Stimulated activated naive CD4-positive, alpha-beta T cell (primary cell): ENCODE data around the gene LY9.

Experiments
- DNase-seq, 6 experiments: peaks; one replicate each; lab custom pipeline; 2025; lab: John Stamatoyannopoulos, UW

LY9 gene

GRCh38 chr1:160795951-160796383 is at the start of gene LY9:
TSS of gene LY9 (plus strand) at chr1:160796174. CDS start at chr1:160796188, 14 bp downstream.
- peak; percentile 53 to 97 (median 86) for DNase-seq

- no peak for DNase-seq
These were observed 49.0 kb upstream of the LY9 start for GRCh38 chr1:160746836-160747500.

GRCh38 chr1:160747717-160748116 is 48.3 kb upstream of the LY9 start:
- DNase-seq: no peak

- no peak for DNase-seq
These were observed 47.6 kb upstream of the LY9 start for GRCh38 chr1:160748181-160748877.

- no peak for DNase-seq
These were observed 47.1 kb upstream of the LY9 start for GRCh38 chr1:160748878-160749269.

DNA sequence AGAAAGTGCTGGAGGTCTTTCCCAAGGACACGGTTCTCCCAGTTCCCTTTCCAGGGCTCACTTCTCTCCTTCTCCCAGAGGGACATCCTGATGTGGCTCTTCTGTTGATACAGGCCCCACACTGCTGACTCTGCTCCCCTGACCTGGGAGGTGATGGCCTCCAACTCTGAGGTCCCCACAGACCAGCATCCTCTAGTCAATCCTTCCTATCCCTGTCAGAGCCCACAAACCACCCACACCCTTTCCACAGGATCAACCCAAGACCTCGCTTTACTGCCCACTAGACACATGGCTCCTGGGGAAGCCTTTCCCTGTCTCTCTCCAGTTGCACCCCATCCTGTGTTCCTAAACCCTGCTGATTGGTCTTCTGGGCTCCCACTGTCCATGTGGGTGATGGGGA is 45.4 kb upstream of the LY9 start:
- no peak for DNase-seq

DNA sequence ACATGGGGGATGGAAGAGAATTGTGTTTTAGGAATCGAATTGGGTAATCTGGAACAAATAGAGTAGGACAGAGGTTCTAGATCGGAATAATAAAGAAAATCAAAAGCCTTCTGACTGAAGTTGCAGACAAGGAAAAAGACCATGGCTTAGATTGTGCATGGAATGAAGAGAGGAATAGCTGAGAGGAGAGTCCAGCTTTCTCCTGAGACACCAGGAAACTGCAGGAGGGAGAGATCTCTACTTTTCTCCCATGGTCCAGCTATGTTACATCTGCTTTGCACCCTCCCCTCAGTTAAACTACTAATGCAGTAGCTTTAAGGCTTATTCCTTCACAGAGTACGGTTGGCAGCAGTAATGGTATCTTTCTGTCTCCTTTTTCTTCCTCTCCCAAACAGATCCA is 43.6 kb upstream of the LY9 start:
- DNase-seq: no peak

- DNase-seq: no peak
These were observed 43.0 kb upstream of the LY9 start for GRCh38 chr1:160752924-160753323.

DNA sequence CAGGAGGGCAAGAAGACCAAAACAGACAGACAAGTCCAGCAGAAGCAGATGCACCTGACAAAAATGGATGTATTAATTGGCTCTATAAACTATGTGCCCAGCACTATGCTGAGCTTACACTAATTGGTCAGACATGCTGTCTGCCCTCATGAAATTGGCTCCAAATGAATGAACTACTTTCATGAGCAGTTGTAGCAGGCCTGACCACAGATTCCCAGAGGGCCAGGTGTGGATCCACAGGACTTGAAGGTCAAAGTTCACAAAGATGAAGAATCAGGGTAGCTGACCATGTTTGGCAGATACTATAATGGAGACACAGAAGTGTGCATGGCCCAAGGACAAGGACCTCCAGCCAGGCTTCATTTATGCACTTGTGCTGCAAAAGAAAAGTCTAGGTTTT is 42.4 kb upstream of the LY9 start:
- DNase-seq: no peak

GRCh38 chr1:160755461-160755860 is 40.5 kb upstream of the LY9 start:
- DNase-seq: no peak

- DNase-seq: no peak
These were observed 39.8 kb upstream of the LY9 start for GRCh38 chr1:160755911-160756848.

GRCh38 chr1:160756849-160757201 is 39.1 kb upstream of the LY9 start:
- DNase-seq: no peak

DNA sequence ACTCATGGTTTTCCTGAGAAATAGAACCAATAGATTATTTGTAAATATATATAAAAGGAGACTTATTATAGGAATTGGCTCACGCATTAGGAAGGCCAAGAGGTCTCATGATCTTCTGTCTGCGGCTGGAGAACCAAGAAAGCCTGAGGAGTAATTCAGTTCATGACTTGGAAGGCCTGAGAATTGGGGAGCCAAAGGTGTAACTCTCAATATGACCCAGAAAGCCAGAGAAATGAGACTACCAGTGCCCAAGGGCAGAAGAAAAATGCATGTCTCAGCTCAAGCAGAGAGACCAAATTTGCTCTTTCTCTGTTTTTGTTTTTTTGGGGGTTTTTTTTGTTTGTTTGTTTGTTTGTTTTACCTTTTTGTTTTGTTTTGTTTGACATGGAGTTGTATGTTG is 37.5 kb upstream of the LY9 start:
- no peak for DNase-seq

DNA sequence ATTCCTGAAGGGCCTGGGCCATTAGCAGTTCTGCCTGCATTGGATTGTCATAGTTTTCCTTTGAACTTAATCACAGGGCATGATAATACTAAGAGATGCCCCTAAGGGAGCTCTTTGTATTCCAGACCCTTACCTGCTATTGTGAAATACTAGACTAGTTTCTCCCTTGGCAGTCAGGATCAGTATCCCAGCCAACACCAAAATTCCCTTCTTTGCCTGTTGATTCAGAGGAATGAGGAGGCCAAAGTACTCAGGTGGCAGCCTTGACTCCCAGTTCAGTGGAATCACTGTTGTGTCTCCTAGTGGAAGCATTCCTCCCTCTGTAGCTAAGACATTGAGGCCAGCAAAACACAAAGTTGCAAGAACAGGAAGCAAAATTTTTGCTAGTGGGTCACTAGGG is 36.2 kb upstream of the LY9 start:
- no peak for DNase-seq

GRCh38 chr1:160761046-160761445 is 34.9 kb upstream of the LY9 start:
- DNase-seq: no peak

DNA sequence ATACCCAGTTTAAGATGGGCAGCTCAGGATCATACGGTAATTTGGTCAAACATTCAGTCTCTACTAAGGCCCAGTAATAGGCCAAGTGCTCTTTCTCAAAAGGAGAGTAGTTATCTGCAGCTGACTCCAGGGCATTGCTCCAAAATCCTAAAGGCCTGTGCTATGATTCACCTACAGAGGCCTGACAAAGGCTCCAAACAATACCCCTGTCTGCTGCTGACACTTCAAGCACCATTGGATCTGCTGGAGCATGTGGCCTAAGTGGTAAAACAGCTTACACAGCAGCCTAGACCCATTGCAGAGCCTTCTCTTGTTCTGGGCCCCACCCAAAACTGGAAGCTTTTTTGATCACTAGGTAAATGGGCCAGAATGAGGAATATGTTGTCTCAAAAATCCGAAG is 34.1 kb upstream of the LY9 start:
- no peak for DNase-seq

- DNase-seq: no peak
These were observed 32.0 kb upstream of the LY9 start for GRCh38 chr1:160763993-160764392.

- DNase-seq: peak in 2 of 6 experiments; percentile 9 to 30
These were observed 28.3 kb upstream of the LY9 start for GRCh38 chr1:160767395-160768294.

- DNase-seq: peak; percentile 64 to 86 (median 76)
These were observed 27.7 kb upstream of the LY9 start for GRCh38 chr1:160768295-160768657.

DNA sequence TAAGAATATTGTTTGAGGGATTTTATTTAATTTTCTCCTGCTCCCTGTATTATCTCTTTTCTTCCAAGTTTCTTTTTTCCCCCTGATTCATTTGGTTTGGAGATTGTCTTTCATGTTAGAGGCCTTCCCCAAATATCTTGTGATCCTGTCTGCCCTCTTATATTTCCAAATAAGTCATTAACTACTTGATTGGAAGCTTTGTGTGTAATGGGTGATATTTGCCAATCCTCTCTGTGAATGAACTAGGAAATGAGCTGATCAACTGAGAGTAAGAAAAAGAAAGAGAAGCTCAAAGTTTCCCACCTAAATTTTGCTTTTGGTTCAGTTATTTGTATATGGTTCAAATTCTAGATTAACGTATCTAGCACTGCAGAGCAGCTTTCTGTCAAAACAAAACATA is 23.6 kb upstream of the LY9 start:
- DNase-seq: no peak

- no peak for DNase-seq
These were observed 22.9 kb upstream of the LY9 start for GRCh38 chr1:160773093-160773492.
